ENCODE measurements around the gene TMEM221.

Gene TMEM221

GRCh38 chr19:17454576-17455071 is 6.2 kb upstream of the TMEM221 start:
- H3K4me3 ChIP-seq (replicated peaks; ENCODE audit: low read depth, low read length): no peak overlapping the region
- no peak for TF ChIP-seq CTCF (IDR thresholded peaks at IDR 0.05; ENCODE audit: low read length, missing control alignments)
- no peak for DNase-seq (ENCODE audit: low read depth)

GRCh38 chr19:17451820-17452219 is 3.4 kb upstream of the TMEM221 start:
- H3K4me3 ChIP-seq (replicated peaks; ENCODE audit: low read depth, low read length): no peak overlapping the region
- no peak for TF ChIP-seq CTCF (IDR thresholded peaks at IDR 0.05; ENCODE audit: low read length, missing control alignments)
- DNase-seq (ENCODE audit: low read depth): no peak

GRCh38 chr19:17450264-17451075 is 2.0 kb upstream of the TMEM221 start:
- H3K4me3 ChIP-seq (replicated peaks; ENCODE audit: low read depth, low read length): no peak overlapping the region
- DNase-seq (ENCODE audit: low read depth): no peak

GRCh38 chr19:17447704-17448130 is 751 bp downstream of the TMEM221 start:
- no peak overlapping the region for H3K4me3 ChIP-seq (replicated peaks; ENCODE audit: low read depth, low read length)
- no peak for TF ChIP-seq CTCF (IDR thresholded peaks at IDR 0.05; ENCODE audit: low read length, missing control alignments)
- no peak for DNase-seq (ENCODE audit: low read depth)

More at GRCh38 chr19:17450264-17451075, 2.0 kb upstream of the TMEM221 start:
- no peak for TF ChIP-seq CTCF (IDR thresholded peaks at IDR 0.05; ENCODE audit: low read length, missing control alignments)

- TF ChIP-seq CTCF (IDR thresholded peaks at IDR 0.05; ENCODE audit: low read length, missing control alignments): no peak
- no peak overlapping the region for H3K4me3 ChIP-seq (replicated peaks; ENCODE audit: low read depth, low read length)
- DNase-seq (ENCODE audit: low read depth): no peak
Measured at GRCh38 chr19:17445526-17446165, 2.8 kb downstream of the TMEM221 start.

- DNase-seq (ENCODE audit: low read depth): peak; percentile 68
- TF ChIP-seq CTCF (IDR thresholded peaks at IDR 0.05; ENCODE audit: low read length, missing control alignments): peak; percentile 50
- no peak overlapping the region for H3K4me3 ChIP-seq (replicated peaks; ENCODE audit: low read depth, low read length)
Measured at GRCh38 chr19:17441241-17442021, 7.0 kb downstream of the TMEM221 start.
